ENCODE data around the gene PTPN21.
A peak's percentile ranks its signal among the peaks of the same experiment; 100 is the strongest.

PTPN21 gene

DNA sequence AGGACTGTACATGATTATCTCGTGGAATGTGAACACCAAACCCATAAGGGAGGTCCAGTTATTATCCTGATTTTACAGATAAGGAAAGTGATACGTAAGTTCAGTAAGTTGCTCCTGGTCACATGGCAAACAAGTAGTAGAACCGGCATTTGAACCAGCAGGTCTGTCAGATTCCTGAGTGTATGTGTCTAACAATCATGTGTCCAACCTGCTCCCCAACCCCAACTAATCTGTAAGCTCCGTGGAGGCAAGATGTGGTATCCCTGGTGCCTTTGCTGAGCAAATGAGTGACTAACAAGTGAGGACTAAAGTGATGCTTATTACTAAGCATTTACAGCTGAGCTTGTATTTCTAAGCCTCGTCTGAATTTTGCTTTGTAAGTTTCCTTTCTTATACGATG lies 65.9 kb downstream of the PTPN21 start:
- TF ChIP-seq, protein P1, sequence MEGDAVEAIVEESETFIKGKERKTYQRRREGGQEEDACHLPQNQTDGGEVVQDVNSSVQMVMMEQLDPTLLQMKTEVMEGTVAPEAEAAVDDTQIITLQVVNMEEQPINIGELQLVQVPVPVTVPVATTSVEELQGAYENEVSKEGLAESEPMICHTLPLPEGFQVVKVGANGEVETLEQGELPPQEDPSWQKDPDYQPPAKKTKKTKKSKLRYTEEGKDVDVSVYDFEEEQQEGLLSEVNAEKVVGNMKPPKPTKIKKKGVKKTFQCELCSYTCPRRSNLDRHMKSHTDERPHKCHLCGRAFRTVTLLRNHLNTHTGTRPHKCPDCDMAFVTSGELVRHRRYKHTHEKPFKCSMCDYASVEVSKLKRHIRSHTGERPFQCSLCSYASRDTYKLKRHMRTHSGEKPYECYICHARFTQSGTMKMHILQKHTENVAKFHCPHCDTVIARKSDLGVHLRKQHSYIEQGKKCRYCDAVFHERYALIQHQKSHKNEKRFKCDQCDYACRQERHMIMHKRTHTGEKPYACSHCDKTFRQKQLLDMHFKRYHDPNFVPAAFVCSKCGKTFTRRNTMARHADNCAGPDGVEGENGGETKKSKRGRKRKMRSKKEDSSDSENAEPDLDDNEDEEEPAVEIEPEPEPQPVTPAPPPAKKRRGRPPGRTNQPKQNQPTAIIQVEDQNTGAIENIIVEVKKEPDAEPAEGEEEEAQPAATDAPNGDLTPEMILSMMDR (IDR thresholded peaks at IDR 0.05; ENCODE audit: insufficient read depth, low read depth, low read length, missing control alignments): no peak

DNA sequence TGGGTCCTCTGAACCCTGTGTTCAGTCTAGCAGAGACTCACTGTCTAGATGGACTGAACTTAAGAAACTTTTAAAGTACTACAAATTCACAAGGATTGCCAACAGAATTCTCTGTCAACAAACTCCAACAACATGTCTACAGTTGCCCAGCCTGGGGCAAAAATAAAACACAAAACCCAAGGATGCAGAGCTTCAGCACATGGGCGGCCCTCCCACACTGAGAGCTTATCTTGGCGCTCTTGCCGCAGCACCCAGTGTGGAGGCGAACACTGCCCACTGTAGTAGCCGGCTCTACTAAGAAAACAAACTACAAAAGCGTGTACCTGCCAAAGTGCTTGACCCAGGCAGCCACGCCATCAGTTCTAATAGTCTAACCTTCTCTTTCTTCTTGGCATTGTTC lies 66.7 kb downstream of the PTPN21 start:
- DNase-seq (ENCODE audit: low read depth): peak; percentile 89
- no peak overlapping the region for H3K4me3 ChIP-seq (ENCODE audit: low read length)
- TF ChIP-seq, protein P1 (IDR thresholded peaks at IDR 0.05; ENCODE audit: insufficient read depth, low read depth, low read length, missing control alignments): no peak

More for the DNA sequence above, 65.9 kb downstream of the PTPN21 start:
- H3K4me3 ChIP-seq (ENCODE audit: low read length): no peak overlapping the region
- DNase-seq (ENCODE audit: low read depth): peak; percentile 88

DNA sequence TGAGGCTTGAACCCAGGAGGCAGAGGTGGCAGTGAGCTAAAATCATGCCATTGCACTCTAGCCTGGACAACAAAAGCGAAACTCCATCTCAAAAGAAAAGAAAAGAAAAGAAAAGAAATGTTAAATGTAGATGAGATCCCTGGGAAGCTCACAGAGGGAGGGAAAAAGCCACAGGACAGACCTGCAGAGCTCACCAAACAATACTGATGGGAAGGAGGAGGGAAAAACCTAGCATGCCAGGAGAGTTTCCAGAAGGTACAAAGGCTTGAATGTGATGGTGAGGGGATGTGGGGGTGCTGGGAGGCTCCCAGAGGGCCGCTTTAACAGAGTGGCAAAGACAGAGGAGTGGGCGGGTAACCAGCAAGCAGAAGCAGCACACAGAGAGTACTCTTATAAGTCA lies 72.3 kb downstream of the PTPN21 start:
- TF ChIP-seq, protein P1 (IDR thresholded peaks at IDR 0.05; ENCODE audit: insufficient read depth, low read depth, low read length, missing control alignments): no peak
- DNase-seq (ENCODE audit: low read depth): no peak
- H3K4me3 ChIP-seq (ENCODE audit: low read length): no peak overlapping the region

DNA sequence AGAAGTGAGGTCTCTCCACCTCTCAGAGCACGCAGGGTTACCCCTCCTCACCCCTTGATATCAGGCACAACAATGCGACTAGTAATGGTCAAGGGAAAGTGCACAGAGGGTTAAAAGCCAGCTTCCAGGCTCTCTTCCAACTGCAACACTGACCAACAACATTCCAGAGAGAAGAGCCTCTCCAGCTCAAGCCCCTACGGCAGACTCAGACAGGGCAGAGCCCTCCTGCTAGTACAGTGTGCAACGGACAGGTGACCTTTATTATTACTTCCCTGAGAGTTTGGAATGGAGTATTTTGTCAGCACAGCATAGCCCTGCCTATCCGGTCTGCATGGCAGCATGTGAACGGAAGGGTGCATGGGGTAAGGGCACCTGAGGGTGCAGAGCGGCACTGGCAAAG lies 73.0 kb downstream of the PTPN21 start:
- H3K4me3 ChIP-seq (ENCODE audit: low read length): no peak overlapping the region
- TF ChIP-seq, protein P1 (IDR thresholded peaks at IDR 0.05; ENCODE audit: insufficient read depth, low read depth, low read length, missing control alignments): no peak
- no peak for DNase-seq (ENCODE audit: low read depth)

DNA sequence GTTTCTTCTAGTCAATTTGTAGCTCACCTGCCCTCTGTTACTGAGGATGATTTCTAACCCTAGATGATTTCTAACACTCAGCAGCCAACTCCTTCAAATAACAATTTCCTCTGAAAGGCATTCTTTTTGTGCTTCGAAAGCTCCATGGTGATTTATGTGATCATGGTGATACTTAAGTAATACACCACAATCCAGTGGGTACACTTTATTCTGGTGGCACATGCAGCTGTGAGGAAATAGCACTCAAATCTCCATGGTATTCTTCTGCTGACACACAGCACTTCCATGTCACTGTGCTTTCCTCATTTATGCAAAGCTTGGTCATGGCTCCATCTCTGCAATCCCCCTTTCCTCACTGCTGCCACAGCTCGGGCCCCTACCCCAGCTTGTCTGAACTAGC lies 73.7 kb downstream of the PTPN21 start:
- TF ChIP-seq, protein P1 (IDR thresholded peaks at IDR 0.05; ENCODE audit: insufficient read depth, low read depth, low read length, missing control alignments): no peak

DNA sequence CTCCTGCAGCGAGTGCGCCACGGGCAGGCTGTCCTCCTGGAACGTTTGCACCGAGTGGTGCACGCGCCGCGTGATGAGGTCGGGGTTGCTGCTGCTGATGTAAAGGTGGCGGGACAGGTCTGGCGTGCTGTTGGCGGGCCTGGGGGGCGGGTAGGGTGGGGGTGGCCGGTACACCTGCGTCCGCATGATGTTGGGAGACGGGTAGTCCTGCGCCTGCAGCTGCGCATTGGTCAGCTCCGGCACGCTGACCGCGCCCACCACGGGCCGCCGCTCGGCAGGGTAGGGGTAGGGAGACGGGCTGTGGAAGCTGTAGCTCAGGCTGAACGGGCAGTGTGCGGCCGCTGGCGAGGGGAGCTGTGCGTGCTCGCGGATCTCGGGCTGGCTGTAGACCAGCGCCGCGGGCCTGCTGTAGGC lies 75.2 kb downstream of the PTPN21 start:
- H3K4me3 ChIP-seq (ENCODE audit: low read length): no peak overlapping the region
- TF ChIP-seq, protein P1 (IDR thresholded peaks at IDR 0.05; ENCODE audit: insufficient read depth, low read depth, low read length, missing control alignments): no peak
- no peak for DNase-seq (ENCODE audit: low read depth)

More for the DNA sequence above, 73.7 kb downstream of the PTPN21 start:
- no peak overlapping the region for H3K4me3 ChIP-seq (ENCODE audit: low read length)
- DNase-seq (ENCODE audit: low read depth): no peak

DNA sequence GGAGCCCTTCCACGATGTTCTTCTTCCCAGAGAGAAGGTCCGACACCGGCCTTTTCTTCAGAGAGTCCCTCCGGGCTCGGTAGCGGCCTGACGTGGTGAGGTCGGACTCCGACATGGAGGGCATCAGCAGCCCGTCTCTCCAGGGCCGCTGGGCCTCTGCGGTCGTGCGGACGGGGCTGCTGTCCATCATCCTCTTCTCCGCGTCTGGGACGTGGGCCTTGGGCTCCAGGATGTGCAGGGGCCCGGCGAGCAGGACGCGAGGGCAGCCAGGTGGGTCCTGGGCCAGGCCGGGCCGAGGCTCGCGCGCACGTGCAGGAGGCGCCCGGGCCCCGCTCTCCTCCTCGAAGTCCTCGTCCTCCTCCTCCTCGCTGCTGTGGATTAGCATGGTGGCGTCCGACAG lies 75.9 kb downstream of the PTPN21 start:
- TF ChIP-seq, protein P1 (IDR thresholded peaks at IDR 0.05; ENCODE audit: insufficient read depth, low read depth, low read length, missing control alignments): no peak
- DNase-seq (ENCODE audit: low read depth): no peak
- no peak overlapping the region for H3K4me3 ChIP-seq (ENCODE audit: low read length)

All from epithelial cell of esophagus (primary cell).